Immature natural killer cell (primary cell): ENCODE measurements around the gene EPN3. TPM values are rescaled to one million over a fixed set of nuclear protein-coding genes. Genes with fewer than 3 reads are reported as not detected.

Source experiments
- DNase-seq, 3 donors: peaks; one replicate each; pipeline ENCODE4 v3.0.0; 2022; ENCODE audit warnings: mixed read lengths in 1 of 3
- H3K27ac Mint-ChIP-seq, 6 donors: one replicate each; pipeline ENCODE4 v1.8.0; 2020; ENCODE audit warnings: mixed read lengths in 6 of 6, mild to moderate bottlenecking in 5 of 6, inconsistent platforms in 4 of 6, moderate library complexity in 3 of 6
- H3K27me3 Mint-ChIP-seq, 3 donors: one replicate each; pipeline ENCODE4 v1.8.0; 2020 to 2021; ENCODE audit warnings: low read depth in 3 of 3, mild to moderate bottlenecking in 3 of 3, mixed read lengths in 3 of 3, moderate library complexity in 3 of 3, inconsistent platforms in 1 of 3
- H3K36me3 Mint-ChIP-seq, 3 donors: one replicate each; pipeline ENCODE4 v1.8.0; 2020; ENCODE audit warnings: mixed read lengths in 3 of 3, inconsistent platforms in 2 of 3, mild to moderate bottlenecking in 2 of 3
- H3K4me1 Mint-ChIP-seq, 2 donors: one replicate each; pipeline ENCODE4 v1.8.0; 2020; ENCODE audit warnings: inconsistent platforms in 2 of 2, mild to moderate bottlenecking in 2 of 2, mixed read lengths in 2 of 2, moderate library complexity in 1 of 2
- H3K4me3 Mint-ChIP-seq, 5 donors: one replicate each; pipeline ENCODE4 v1.8.0; 2020; ENCODE audit warnings: mild to moderate bottlenecking in 5 of 5, mixed read lengths in 5 of 5, inconsistent platforms in 3 of 5, moderate library complexity in 3 of 5
- H3K9me3 Mint-ChIP-seq, 6 donors: one replicate each; pipeline ENCODE4 v1.8.0; 2020; ENCODE audit warnings: mild to moderate bottlenecking in 6 of 6, mixed read lengths in 6 of 6, inconsistent platforms in 4 of 6, moderate library complexity in 3 of 6
- polyA plus RNA-seq, 3 donors: library from polyadenylated mRNA; unstranded; fragments of 300-500 nt; fragmentation: Illumina TruSeq; gene quantifications; one replicate each; pipeline ENCODE4 v1.2.3, GENCODE V29; 2021

The EPN3 gene
- polyA plus RNA-seq, 3 donors from 2014 or later: not detected

GRCh38 chr17:50579399-50579798 lies 46.9 kb downstream of the EPN3 start:
- no peak overlapping the region for H3K4me3 Mint-ChIP-seq
- DNase-seq: no peak

DNA sequence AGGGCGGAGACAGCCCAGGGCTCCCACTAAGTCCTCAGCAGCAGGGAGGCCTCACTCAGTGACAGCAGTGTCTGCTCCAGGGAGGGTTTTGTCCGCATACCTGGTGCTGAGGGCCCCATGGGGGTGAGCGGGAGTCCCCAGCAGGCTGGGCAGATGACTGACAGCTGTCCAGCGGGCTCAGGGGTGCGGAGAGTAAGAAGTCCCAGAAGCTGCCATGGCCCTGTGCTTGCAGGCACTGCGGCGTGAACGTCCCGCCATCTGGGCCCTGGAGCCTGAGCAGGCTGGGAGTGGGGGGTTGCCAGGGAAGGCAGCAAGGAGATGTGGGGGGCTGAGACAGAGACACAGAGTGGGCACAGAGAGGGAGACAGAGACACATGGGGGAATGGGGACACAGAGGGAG lies 48.1 kb downstream of the EPN3 start:
- Mint-ChIP-seq H3K27ac (no peak overlapping the region), H3K27me3 (peaks cover 1 to 15% (median 3%) of the 10 kb centered on the region in 3 donors)

More at GRCh38 chr17:50579399-50579798, 46.9 kb downstream of the EPN3 start:
- H3K27ac Mint-ChIP-seq: no peak overlapping the region
- H3K36me3 Mint-ChIP-seq: no peaks in the 10 kb centered on the region
- H3K9me3 Mint-ChIP-seq: no peaks in the 10 kb centered on the region
- no peaks in the 10 kb centered on the region for H3K4me1 Mint-ChIP-seq
- H3K27me3 Mint-ChIP-seq: peaks cover 1 to 12% (median 3%) of the 10 kb centered on the region in 3 donors

GRCh38 chr17:50581316-50581715 lies 48.8 kb downstream of the EPN3 start:
- Mint-ChIP-seq H3K4me1 (no peaks in the 10 kb centered on the region), H3K27me3 (peaks cover 1 to 16% (median 3%) of the 10 kb centered on the region in 3 donors), H3K4me3 (no peak overlapping the region), H3K27ac (no peak overlapping the region), H3K36me3 (no peaks in the 10 kb centered on the region), H3K9me3 (no peaks in the 10 kb centered on the region)
- no peak for DNase-seq

More for the DNA sequence above, 48.1 kb downstream of the EPN3 start:
- Mint-ChIP-seq H3K36me3 (no peaks in the 10 kb centered on the region), H3K4me3 (no peak overlapping the region), H3K4me1 (no peaks in the 10 kb centered on the region), H3K9me3 (no peaks in the 10 kb centered on the region)
- no peak for DNase-seq

GRCh38 chr17:50582741-50583140 lies 50.2 kb downstream of the EPN3 start:
- H3K4me1 Mint-ChIP-seq: no peaks in the 10 kb centered on the region
- no peak overlapping the region for H3K27ac Mint-ChIP-seq
- H3K36me3 Mint-ChIP-seq: no peaks in the 10 kb centered on the region
- H3K27me3 Mint-ChIP-seq: peaks cover 1 to 14% (median 3%) of the 10 kb centered on the region in 3 donors
- no peak overlapping the region for H3K4me3 Mint-ChIP-seq
- no peaks in the 10 kb centered on the region for H3K9me3 Mint-ChIP-seq
- no peak for DNase-seq

DNA sequence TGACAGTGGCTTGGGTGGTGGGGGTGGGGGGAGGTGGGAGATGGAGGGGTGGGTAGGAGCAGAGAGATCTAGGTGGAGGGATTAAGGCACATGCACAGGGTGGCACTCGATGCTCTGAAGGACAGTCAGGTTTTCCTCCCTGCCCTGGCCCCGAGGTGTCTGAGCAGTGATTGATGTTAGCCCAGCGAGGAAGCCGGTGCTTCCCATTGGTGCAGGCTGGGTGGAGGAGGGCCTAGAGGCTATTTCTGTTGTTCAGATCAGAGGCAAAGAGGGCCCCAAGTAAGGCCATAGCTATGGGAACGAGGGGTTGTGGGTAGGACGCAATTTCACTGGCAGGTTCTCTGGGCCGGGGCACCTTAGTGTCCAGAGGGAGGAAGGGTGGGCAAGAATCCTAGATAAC lies 51.1 kb downstream of the EPN3 start:
- H3K36me3 Mint-ChIP-seq: no peaks in the 10 kb centered on the region
- no peaks in the 10 kb centered on the region for H3K4me1 Mint-ChIP-seq
- DNase-seq: no peak
- H3K27ac Mint-ChIP-seq: no peak overlapping the region
- no peaks in the 10 kb centered on the region for H3K9me3 Mint-ChIP-seq
- peaks cover 1 to 13% (median 3%) of the 10 kb centered on the region in 3 donors for H3K27me3 Mint-ChIP-seq
- H3K4me3 Mint-ChIP-seq: no peak overlapping the region

DNA sequence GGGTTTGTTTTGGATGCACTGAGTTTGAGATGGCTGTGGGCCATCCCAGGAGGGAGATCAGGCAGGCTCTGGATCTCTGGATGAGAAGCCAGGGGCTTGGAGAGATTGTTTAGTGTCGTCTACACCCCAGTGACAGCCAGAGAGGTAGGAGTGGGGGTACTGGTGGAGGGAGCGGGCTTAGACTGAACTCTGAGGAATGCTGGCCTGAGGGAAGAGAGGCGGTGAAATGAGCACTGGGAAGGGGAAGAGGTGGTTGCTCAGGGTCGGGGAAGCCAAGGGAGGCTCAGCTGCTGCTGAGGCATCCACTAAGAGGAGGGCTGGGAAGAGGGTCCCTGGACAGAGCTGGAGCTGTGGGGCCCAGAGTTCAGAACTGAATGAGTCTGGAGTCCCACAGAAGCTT lies 51.6 kb downstream of the EPN3 start:
- no peaks in the 10 kb centered on the region for H3K4me1 Mint-ChIP-seq
- H3K9me3 Mint-ChIP-seq: no peaks in the 10 kb centered on the region
- no peak overlapping the region for H3K4me3 Mint-ChIP-seq
- H3K36me3 Mint-ChIP-seq: no peaks in the 10 kb centered on the region
- no peak overlapping the region for H3K27ac Mint-ChIP-seq
- H3K27me3 Mint-ChIP-seq: peaks cover 1 to 11% (median 3%) of the 10 kb centered on the region in 3 donors
- DNase-seq: no peak

DNA sequence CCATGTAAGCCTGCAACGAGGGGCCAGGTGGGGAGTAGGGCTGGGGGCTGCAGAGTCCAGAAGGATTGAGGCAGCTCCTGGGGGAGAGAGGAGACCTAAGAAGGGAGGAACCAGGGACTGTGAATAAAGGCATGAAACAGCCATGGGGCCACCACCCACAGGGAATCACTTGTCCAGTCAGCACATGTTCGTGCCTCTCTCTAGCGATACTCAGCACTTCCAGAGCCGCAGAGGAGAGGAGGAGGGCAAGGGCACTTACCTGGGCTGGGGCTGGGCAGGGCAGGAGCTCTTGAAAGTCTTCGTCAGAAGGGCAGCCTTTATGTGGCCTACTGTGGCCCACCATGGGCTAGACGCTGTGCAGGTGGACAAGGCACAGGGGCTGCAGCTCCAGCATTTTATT lies 52.2 kb downstream of the EPN3 start:
- no peak overlapping the region for H3K4me3 Mint-ChIP-seq
- no peak overlapping the region for H3K27ac Mint-ChIP-seq
- no peaks in the 10 kb centered on the region for H3K4me1 Mint-ChIP-seq
- no peaks in the 10 kb centered on the region for H3K9me3 Mint-ChIP-seq
- DNase-seq: no peak
- H3K36me3 Mint-ChIP-seq: no peaks in the 10 kb centered on the region
- H3K27me3 Mint-ChIP-seq: peaks cover 3 to 11% (median 4%) of the 10 kb centered on the region in 3 donors

- Mint-ChIP-seq H3K27me3 (peaks cover 3 to 11% (median 3%) of the 10 kb centered on the region in 3 donors), H3K4me3 (no peak overlapping the region), H3K27ac (no peak overlapping the region), H3K4me1 (no peaks in the 10 kb centered on the region), H3K36me3 (no peaks in the 10 kb centered on the region), H3K9me3 (no peaks in the 10 kb centered on the region)
- DNase-seq: no peak
Measured at GRCh38 chr17:50585346-50585745, 52.8 kb downstream of the EPN3 start.

GRCh38 chr17:50585891-50586290 lies 53.4 kb downstream of the EPN3 start:
- no peaks in the 10 kb centered on the region for H3K4me1 Mint-ChIP-seq
- no peak for DNase-seq
- H3K9me3 Mint-ChIP-seq: no peaks in the 10 kb centered on the region
- peaks cover 3 to 11% (median 3%) of the 10 kb centered on the region in 3 donors for H3K27me3 Mint-ChIP-seq
- no peaks in the 10 kb centered on the region for H3K36me3 Mint-ChIP-seq
- H3K4me3 Mint-ChIP-seq: no peak overlapping the region
- no peak overlapping the region for H3K27ac Mint-ChIP-seq

DNA sequence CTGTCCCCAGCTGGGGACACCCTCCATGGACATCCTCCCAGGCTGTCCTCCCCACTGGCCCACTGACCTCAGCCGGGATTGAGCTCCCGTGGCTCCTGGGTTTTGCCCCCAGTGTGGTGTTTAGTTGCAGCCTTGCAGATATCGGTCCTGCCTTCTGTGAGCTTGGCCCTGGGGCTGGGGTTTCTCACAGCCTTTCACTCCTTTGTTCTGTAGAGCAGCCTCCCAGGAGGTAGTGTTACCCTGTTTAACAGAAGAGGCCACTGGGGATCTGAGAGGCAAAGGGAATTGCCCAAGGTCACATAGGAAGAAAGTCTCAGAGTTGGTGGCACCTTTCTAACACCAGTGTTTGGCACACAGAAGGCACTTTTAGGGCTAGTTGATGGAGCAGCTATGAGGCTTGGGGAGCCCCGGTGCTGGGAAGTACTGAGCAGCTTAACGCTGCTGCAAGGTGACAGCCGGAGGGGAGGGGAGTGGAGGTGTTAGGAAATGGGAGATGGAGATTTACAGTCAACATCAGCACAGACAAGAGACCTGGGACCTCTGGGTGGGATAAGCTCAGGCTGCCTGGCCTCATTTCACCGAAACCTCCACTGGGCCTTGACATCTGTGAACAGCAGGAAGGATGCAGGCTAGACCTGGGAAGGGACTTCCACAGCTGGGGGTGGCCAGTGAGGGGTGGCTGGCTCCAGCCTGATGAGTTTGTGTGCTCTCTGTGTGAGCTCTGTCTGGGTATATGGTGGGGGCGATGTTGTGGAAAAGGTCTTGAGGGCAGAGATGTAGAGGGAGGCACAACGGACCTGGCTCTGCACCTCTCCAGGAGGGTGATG lies 54.1 kb downstream of the EPN3 start:
- no peak overlapping the region for H3K4me3 Mint-ChIP-seq
- no peak for DNase-seq
- no peaks in the 10 kb centered on the region for H3K9me3 Mint-ChIP-seq
- H3K27me3 Mint-ChIP-seq: peaks cover 3 to 11% (median 3%) of the 10 kb centered on the region in 3 donors
- H3K4me1 Mint-ChIP-seq: no peaks in the 10 kb centered on the region
- no peaks in the 10 kb centered on the region for H3K36me3 Mint-ChIP-seq
- no peak overlapping the region for H3K27ac Mint-ChIP-seq

- no peak overlapping the region for H3K27ac Mint-ChIP-seq
- no peaks in the 10 kb centered on the region for H3K4me1 Mint-ChIP-seq
- H3K36me3 Mint-ChIP-seq: no peaks in the 10 kb centered on the region
- DNase-seq: no peak
- no peaks in the 10 kb centered on the region for H3K9me3 Mint-ChIP-seq
- no peak overlapping the region for H3K4me3 Mint-ChIP-seq
- peaks cover 3 to 9% (median 3%) of the 10 kb centered on the region in 3 donors for H3K27me3 Mint-ChIP-seq
Measured at GRCh38 chr17:50587571-50587970, 55.0 kb downstream of the EPN3 start.

GRCh38 chr17:50588391-50589049 lies 56.0 kb downstream of the EPN3 start:
- H3K4me3 Mint-ChIP-seq: no peak overlapping the region

GRCh38 chr17:50589095-50589705 lies 56.7 kb downstream of the EPN3 start:
- Mint-ChIP-seq H3K4me1 (no peaks in the 10 kb centered on the region), H3K27me3 (peaks cover 0 to 7% (median 3%) of the 10 kb centered on the region in 3 donors), H3K9me3 (no peaks in the 10 kb centered on the region), H3K4me3 (no peak overlapping the region), H3K27ac (no peak overlapping the region), H3K36me3 (no peaks in the 10 kb centered on the region)
- no peak for DNase-seq

More at GRCh38 chr17:50588391-50589049, 56.0 kb downstream of the EPN3 start:
- Mint-ChIP-seq H3K9me3 (no peaks in the 10 kb centered on the region), H3K36me3 (no peaks in the 10 kb centered on the region), H3K27me3 (peaks cover 0 to 9% (median 3%) of the 10 kb centered on the region in 3 donors), H3K27ac (no peak overlapping the region), H3K4me1 (no peaks in the 10 kb centered on the region)
- no peak for DNase-seq
